22Rv1 (cell line): ENCODE measurements around the gene HPD.

Source experiments
- CTCF ChIP-seq: fragments of 450-650 bp; IDR thresholded peaks from 2 replicates; pipeline ENCODE4 v1.5.1; 2017; ENCODE audit warnings: mild to moderate bottlenecking
- ZFX ChIP-seq: fragments of 450-650 bp; IDR thresholded peaks from 2 replicates; pipeline ENCODE4 v1.6.1; 2017; ENCODE audit warnings: antibody characterized with exemption, borderline replicate concordance

- TF ChIP-seq CTCF = no peak
- no peak for TF ChIP-seq ZFX
These were observed 33.6 kb downstream of the HPD start for GRCh38 chr12:121825041-121825523.
